ENCODE results near the gene VCL.
"Not testable (repeated sequence)": the region's sequence is repeated elsewhere in the genome, so short reads cannot be mapped to it uniquely, and the experiment has no call there.

Gene VCL

GRCh38 chr10:74022926-74023629, 25.2 kb downstream of the VCL start:
- Mint-ChIP-seq H3K4me3 (no peak overlapping the region), H3K36me3 (ENCODE audit: insufficient read depth) (peaks cover 5% of the 10 kb centered on the region), H3K27me3 (no peaks in the 10 kb centered on the region), H3K27ac (ENCODE audit: low read depth) (no peak overlapping the region), H3K4me1 (peaks cover 40% of the 10 kb centered on the region), H3K9me3 (no peaks in the 10 kb centered on the region)
- DNase-seq (ENCODE audit: low spot score in 2 of 2) (no peak), ATAC-seq (replicated peaks; ENCODE audit: extremely low read depth, poor library complexity, severe bottlenecking) (no peak)

- H3K4me1 Mint-ChIP-seq = peaks cover 40% of the 10 kb centered on the region
- H3K27ac Mint-ChIP-seq (ENCODE audit: low read depth) = no peak overlapping the region
- no peak overlapping the region for H3K4me3 Mint-ChIP-seq
- no peak for ATAC-seq (replicated peaks; ENCODE audit: extremely low read depth, poor library complexity, severe bottlenecking)
- DNase-seq (ENCODE audit: low spot score in 2 of 2) = no peak
- H3K36me3 Mint-ChIP-seq (ENCODE audit: insufficient read depth) = peaks cover 5% of the 10 kb centered on the region
- H3K9me3 Mint-ChIP-seq = no peaks in the 10 kb centered on the region
- H3K27me3 Mint-ChIP-seq = no peaks in the 10 kb centered on the region
Observed at GRCh38 chr10:74024600-74024999, 26.7 kb downstream of the VCL start.

GRCh38 chr10:74025380-74025978, 27.6 kb downstream of the VCL start:
- H3K4me3 Mint-ChIP-seq = no peak overlapping the region
- no peak for DNase-seq (ENCODE audit: low spot score in 2 of 2)

DNA sequence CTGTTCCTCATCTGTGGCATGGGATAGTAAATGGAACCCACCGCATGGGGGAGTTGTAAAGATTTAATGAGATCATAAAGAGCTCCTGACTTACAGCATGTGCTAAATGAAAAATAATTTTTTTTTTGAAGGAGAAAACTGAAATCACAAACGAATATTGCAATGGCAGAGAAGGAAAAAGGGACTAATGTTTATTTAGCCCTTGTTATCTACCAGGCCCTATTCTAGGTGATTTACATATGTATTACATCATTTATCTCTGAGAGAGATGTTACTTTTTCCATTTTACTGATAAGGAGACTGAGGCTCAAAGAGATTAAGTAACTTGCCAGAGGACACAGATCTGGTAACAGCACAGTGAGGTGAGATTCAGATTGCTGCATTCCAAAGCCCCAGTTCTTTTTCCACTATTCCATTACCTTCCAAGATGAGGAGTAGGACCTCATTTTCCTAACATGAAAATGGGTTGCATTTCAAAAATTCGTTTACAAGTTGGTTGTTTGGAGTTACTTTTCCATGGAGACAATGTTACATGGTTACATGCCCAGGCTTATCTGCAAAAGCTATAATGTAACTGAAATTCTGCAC, 28.6 kb downstream of the VCL start:
- Mint-ChIP-seq H3K36me3 (ENCODE audit: insufficient read depth) (peaks cover 3% of the 10 kb centered on the region), H3K4me1 (peaks cover 31% of the 10 kb centered on the region), H3K9me3 (no peaks in the 10 kb centered on the region), H3K27ac (ENCODE audit: low read depth) (peak overlapping the region; percentile 64), H3K4me3 (no peak overlapping the region), H3K27me3 (no peaks in the 10 kb centered on the region)
- DNase-seq (ENCODE audit: low spot score in 2 of 2) (no peak), ATAC-seq (replicated peaks; ENCODE audit: extremely low read depth, poor library complexity, severe bottlenecking) (no peak)

More at GRCh38 chr10:74025380-74025978, 27.6 kb downstream of the VCL start:
- Mint-ChIP-seq H3K4me1 (peaks cover 35% of the 10 kb centered on the region), H3K27ac (ENCODE audit: low read depth) (no peak overlapping the region), H3K36me3 (ENCODE audit: insufficient read depth) (peaks cover 5% of the 10 kb centered on the region), H3K27me3 (no peaks in the 10 kb centered on the region), H3K9me3 (no peaks in the 10 kb centered on the region)
- no peak for ATAC-seq (replicated peaks; ENCODE audit: extremely low read depth, poor library complexity, severe bottlenecking)

- ATAC-seq (replicated peaks; ENCODE audit: extremely low read depth, poor library complexity, severe bottlenecking) (no peak), DNase-seq (ENCODE audit: low spot score in 2 of 2) (no peak)
- Mint-ChIP-seq H3K27ac (ENCODE audit: low read depth) (no peak overlapping the region), H3K9me3 (no peaks in the 10 kb centered on the region), H3K36me3 (ENCODE audit: insufficient read depth) (no peaks in the 10 kb centered on the region), H3K27me3 (no peaks in the 10 kb centered on the region), H3K4me3 (no peak overlapping the region), H3K4me1 (peaks cover 28% of the 10 kb centered on the region)
Observed at GRCh38 chr10:74027702-74028101, 29.8 kb downstream of the VCL start.

- H3K36me3 Mint-ChIP-seq (ENCODE audit: insufficient read depth) = no peaks in the 10 kb centered on the region
- no peaks in the 10 kb centered on the region for H3K9me3 Mint-ChIP-seq
- ATAC-seq (replicated peaks; ENCODE audit: extremely low read depth, poor library complexity, severe bottlenecking) (no peak), DNase-seq (ENCODE audit: low spot score in 2 of 2) (no peak)
- no peak overlapping the region for H3K4me3 Mint-ChIP-seq
- H3K27me3 Mint-ChIP-seq = no peaks in the 10 kb centered on the region
- no peak overlapping the region for H3K27ac Mint-ChIP-seq (ENCODE audit: low read depth)
- peaks cover 43% of the 10 kb centered on the region for H3K4me1 Mint-ChIP-seq
Observed at GRCh38 chr10:74029943-74030342, 32.0 kb downstream of the VCL start.

GRCh38 chr10:74032208-74032607, 34.3 kb downstream of the VCL start:
- not testable (repeated sequence) for H3K9me3 Mint-ChIP-seq; H3K36me3 Mint-ChIP-seq (ENCODE audit: insufficient read depth); ATAC-seq (replicated peaks; ENCODE audit: extremely low read depth, poor library complexity, severe bottlenecking); DNase-seq (ENCODE audit: low spot score in 2 of 2); H3K27me3 Mint-ChIP-seq; H3K4me3 Mint-ChIP-seq; H3K27ac Mint-ChIP-seq (ENCODE audit: low read depth)
- peaks cover 31% of the 10 kb centered on the region for H3K4me1 Mint-ChIP-seq

DNA sequence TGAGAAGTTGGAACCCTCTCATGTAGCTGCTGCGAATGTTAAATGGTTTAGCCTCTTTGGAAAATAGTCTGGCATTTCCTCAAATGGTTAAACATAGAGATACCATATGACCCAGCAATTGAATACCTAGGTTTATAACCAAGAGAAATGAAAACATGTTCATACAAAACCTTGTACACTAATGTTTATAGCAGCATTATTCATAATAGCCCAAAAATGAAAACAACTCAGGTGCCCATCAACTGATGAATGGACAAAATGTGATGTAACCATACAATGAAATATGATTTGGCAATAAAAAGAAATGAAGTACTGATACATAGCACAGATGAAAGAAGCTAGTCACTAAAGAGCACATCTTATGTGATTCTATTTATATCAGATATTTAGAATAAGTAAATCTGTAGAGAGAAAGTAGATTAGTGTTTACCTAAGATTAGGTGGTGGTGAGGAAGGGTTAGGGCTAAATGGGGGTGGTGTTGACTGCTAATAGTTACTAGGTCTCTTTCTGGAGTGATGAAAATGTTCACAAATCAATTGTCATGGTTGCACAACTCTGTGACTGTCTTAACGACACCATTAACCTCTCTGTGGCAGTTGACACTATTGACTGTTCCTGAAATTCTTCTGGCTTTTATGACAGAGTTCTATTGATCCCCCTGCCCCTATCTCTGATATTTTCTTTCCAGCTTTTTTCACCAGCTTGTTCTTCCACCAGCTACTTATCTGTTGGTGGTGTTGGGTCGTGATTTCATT, 35.2 kb downstream of the VCL start:
- DNase-seq (ENCODE audit: low spot score in 2 of 2) (no peak), ATAC-seq (replicated peaks; ENCODE audit: extremely low read depth, poor library complexity, severe bottlenecking) (no peak)
- no peaks in the 10 kb centered on the region for H3K36me3 Mint-ChIP-seq (ENCODE audit: insufficient read depth)
- H3K4me1 Mint-ChIP-seq = peaks cover 30% of the 10 kb centered on the region
- H3K27me3 Mint-ChIP-seq = no peaks in the 10 kb centered on the region
- H3K9me3 Mint-ChIP-seq = no peaks in the 10 kb centered on the region
- H3K4me3 Mint-ChIP-seq = no peak overlapping the region
- H3K27ac Mint-ChIP-seq (ENCODE audit: low read depth) = peak overlapping the region; percentile 62

- Mint-ChIP-seq H3K9me3 (no peaks in the 10 kb centered on the region), H3K4me3 (no peak overlapping the region), H3K27ac (ENCODE audit: low read depth) (peak overlapping the region; percentile 62), H3K36me3 (ENCODE audit: insufficient read depth) (no peaks in the 10 kb centered on the region), H3K27me3 (no peaks in the 10 kb centered on the region), H3K4me1 (peaks cover 30% of the 10 kb centered on the region)
- ATAC-seq (replicated peaks; ENCODE audit: extremely low read depth, poor library complexity, severe bottlenecking) (no peak), DNase-seq (ENCODE audit: low spot score in 2 of 2) (no peak)
Observed at GRCh38 chr10:74033702-74034101, 35.8 kb downstream of the VCL start.

GRCh38 chr10:74034301-74034700, 36.4 kb downstream of the VCL start:
- DNase-seq (ENCODE audit: low spot score in 2 of 2) (no peak), ATAC-seq (replicated peaks; ENCODE audit: extremely low read depth, poor library complexity, severe bottlenecking) (no peak)
- H3K27ac Mint-ChIP-seq (ENCODE audit: low read depth) = peak overlapping the region; percentile 62
- H3K27me3 Mint-ChIP-seq = no peaks in the 10 kb centered on the region
- H3K9me3 Mint-ChIP-seq = no peaks in the 10 kb centered on the region
- H3K4me1 Mint-ChIP-seq = peaks cover 30% of the 10 kb centered on the region
- H3K36me3 Mint-ChIP-seq (ENCODE audit: insufficient read depth) = no peaks in the 10 kb centered on the region
- H3K4me3 Mint-ChIP-seq = no peak overlapping the region

DNA sequence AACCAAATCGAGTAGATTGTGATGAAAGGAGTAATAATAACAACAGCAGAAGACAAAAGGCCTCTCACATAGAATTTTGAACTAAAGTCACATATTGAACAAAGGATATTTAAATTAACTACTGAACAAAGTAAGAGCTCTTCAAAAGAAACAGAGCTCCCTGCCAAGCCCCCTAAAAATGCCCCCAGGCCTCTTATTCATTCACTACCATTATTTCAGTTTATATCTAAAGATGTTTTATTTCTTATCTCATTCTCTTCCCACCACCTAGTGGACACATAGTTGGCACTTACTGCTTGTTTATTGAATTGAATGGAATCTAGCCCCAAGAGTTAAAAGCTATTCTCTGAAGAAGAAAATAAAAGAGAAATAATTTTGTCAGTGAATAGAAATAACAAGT, 37.4 kb downstream of the VCL start:
- DNase-seq (ENCODE audit: low spot score in 2 of 2) (no peak), ATAC-seq (replicated peaks; ENCODE audit: extremely low read depth, poor library complexity, severe bottlenecking) (no peak)
- H3K27ac Mint-ChIP-seq (ENCODE audit: low read depth) = peak overlapping the region; percentile 62
- no peak overlapping the region for H3K4me3 Mint-ChIP-seq
- H3K4me1 Mint-ChIP-seq = peaks cover 38% of the 10 kb centered on the region
- H3K36me3 Mint-ChIP-seq (ENCODE audit: insufficient read depth) = peaks cover 2% of the 10 kb centered on the region
- no peaks in the 10 kb centered on the region for H3K27me3 Mint-ChIP-seq
- H3K9me3 Mint-ChIP-seq = no peaks in the 10 kb centered on the region

- H3K27me3 Mint-ChIP-seq = no peaks in the 10 kb centered on the region
- H3K4me1 Mint-ChIP-seq = peaks cover 33% of the 10 kb centered on the region
- no peak overlapping the region for H3K27ac Mint-ChIP-seq (ENCODE audit: low read depth)
Observed at GRCh38 chr10:74036474-74036873, 38.6 kb downstream of the VCL start.

More at GRCh38 chr10:74036474-74036873, 38.6 kb downstream of the VCL start:
- H3K9me3 Mint-ChIP-seq = no peaks in the 10 kb centered on the region
- no peak overlapping the region for H3K4me3 Mint-ChIP-seq
- ATAC-seq (replicated peaks; ENCODE audit: extremely low read depth, poor library complexity, severe bottlenecking) (no peak), DNase-seq (ENCODE audit: low spot score in 2 of 2) (no peak)
- H3K36me3 Mint-ChIP-seq (ENCODE audit: insufficient read depth) = peaks cover 2% of the 10 kb centered on the region
